Caco-2 (cell line): ENCODE data around the gene AGO3. TPM values are rescaled to one million over a fixed set of nuclear protein-coding genes. Genes with fewer than 3 reads are reported as not detected.

ENCODE experiments used
- BruUV-seq: library from RNA; stranded (reverse); fragments of 400-500 nt; replicated peaks from 2 replicates; lab custom pipeline; 2021; lab: Mats Ljungman, UMichigan
- CTCF ChIA-PET: fragments of 300-600 bp; sonication (Branson Sonifier 250); formaldehyde crosslinking; loops from one replicate; lab custom pipeline; 2022; ENCODE audit warnings: antibody characterized with exemption; lab: Charles Lee
- POLR2A ChIA-PET: fragments of 300-600 bp; sonication (Branson Sonifier 250); formaldehyde crosslinking; loops from one replicate; lab custom pipeline; 2022; ENCODE audit warnings: antibody characterized with exemption; lab: Charles Lee
- DNase-seq, 2 experiments: peaks; one replicate each; pipeline versions ENCODE4 v3.0.0 to v3.0.0-alpha.2; 2020 to 2022
- H3K27me3 ChIP-seq: replicated peaks from 2 replicates; pipeline ENCODE4 v1.6.0; 2011; ENCODE audit warnings: low read length; ENCODE audit not compliant: control insufficient read depth, insufficient read depth
- H3K36me3 ChIP-seq: 2 replicates; pipeline ENCODE4 v1.5.1; 2011; ENCODE audit warnings: low read length; ENCODE audit not compliant: control insufficient read depth, insufficient read depth
- H3K4me1 ChIP-seq: fragments of 250-450 bp; sonication (Bioruptor Pico); 2 replicates; pipeline ENCODE4 v1.5.1; 2020; ENCODE audit warnings: mild to moderate bottlenecking
- H3K4me3 ChIP-seq: 2 replicates; pipeline ENCODE4 v1.5.1; 2011; ENCODE audit warnings: low read depth, mild to moderate bottlenecking, control low read depth, low read length
- H3K9me3 ChIP-seq: fragments of 250-450 bp; sonication (Bioruptor Pico); 2 replicates; pipeline ENCODE4 v1.5.1; 2020; ENCODE audit warnings: mild to moderate bottlenecking, moderate library complexity
- H3K27ac Mint-ChIP-seq: one replicate; pipeline ENCODE4 v1.8.0; 2022; ENCODE audit warnings: mixed read lengths; ENCODE audit not compliant: unreplicated experiment
- H3K27me3 Mint-ChIP-seq: one replicate; pipeline ENCODE4 v1.8.0; 2022; ENCODE audit warnings: mixed read lengths; ENCODE audit not compliant: insufficient read depth, unreplicated experiment
- H3K36me3 Mint-ChIP-seq: one replicate; pipeline ENCODE4 v1.8.0; 2022; ENCODE audit warnings: mild to moderate bottlenecking, mixed read lengths; ENCODE audit not compliant: insufficient read depth, unreplicated experiment
- H3K4me1 Mint-ChIP-seq: one replicate; pipeline ENCODE4 v1.8.0; 2022; ENCODE audit warnings: low read depth, mixed read lengths; ENCODE audit not compliant: unreplicated experiment
- H3K4me3 Mint-ChIP-seq: one replicate; pipeline ENCODE4 v1.8.0; 2022; ENCODE audit warnings: mild to moderate bottlenecking, moderate library complexity, mixed read lengths; ENCODE audit not compliant: unreplicated experiment
- H3K9me3 Mint-ChIP-seq: one replicate; pipeline ENCODE4 v1.8.0; 2022; ENCODE audit warnings: mixed read lengths; ENCODE audit not compliant: unreplicated experiment
- CTCF ChIP-seq, 2 experiments: fragments of 200-600 bp in 1 of 2; IDR thresholded peaks; 1 replicate in 1 of 2; 2 replicates in 1 of 2; pipeline versions ENCODE4 v1.5.1 to v1.8.0; 2011 to 2022; ENCODE audit warnings: antibody characterized with exemption in 1 of 2, control low read depth in 1 of 2, inconsistent platforms in 1 of 2, low read depth in 1 of 2, low read length in 1 of 2, mild to moderate bottlenecking in 1 of 2, moderate library complexity in 1 of 2; ENCODE audit not compliant: insufficient read depth in 1 of 2, severe bottlenecking in 1 of 2, unreplicated experiment in 1 of 2
- intact Hi-C: fragments of 100-400 bp; cut with micrococcal nuclease; formaldehyde crosslinking; loops from one replicate; pipeline ENCODE4 v1.10.0; 2022; ENCODE audit not compliant: unreplicated experiment
- total RNA-seq: library from RNA; stranded (reverse); gene quantifications from 2 replicates; pipeline ENCODE4 v1.2.3, GENCODE V29; 2022

AGO3 gene
- total RNA-seq, 1 experiment from 2014 or later: 18.1 TPM

- Histone ChIP-seq H3K9me3 (no peaks in the 10 kb centered on the region), H3K27me3 (no peaks in the 10 kb centered on the region), H3K4me3 (no peak overlapping the region), H3K4me1 (no peaks in the 10 kb centered on the region), H3K36me3 (no peaks in the 10 kb centered on the region)
- H3K4me3 Mint-ChIP-seq: no peak overlapping the region
- no peak for TF ChIP-seq CTCF (IDR thresholded peaks at IDR 0.05; ENCODE audit: insufficient read depth in 1 of 2, low read depth in 1 of 2, low read length in 1 of 2, severe bottlenecking in 1 of 2, unreplicated experiment in 1 of 2)
- no peaks in the 10 kb centered on the region for H3K9me3 Mint-ChIP-seq
- no TSS peak for BruUV-seq
- no peak for DNase-seq
- intact Hi-C loops: no loop called here
- H3K4me1 Mint-ChIP-seq: no peaks in the 10 kb centered on the region
- H3K27ac Mint-ChIP-seq: no peak overlapping the region
- POLR2A ChIA-PET: no interaction called here
- CTCF ChIA-PET: interaction anchor here (0.6 kb wide), 1 partner anchor 259 kb away, joined by 7 read pairs; no protein-coding TSS in a partner anchor
- H3K27me3 Mint-ChIP-seq: no peaks in the 10 kb centered on the region
- H3K36me3 Mint-ChIP-seq: no peaks in the 10 kb centered on the region
Measured at GRCh38 chr1:36115931-36116330, 185.0 kb downstream of the AGO3 start.

GRCh38 chr1:36116901-36117300 is 186.0 kb downstream of the AGO3 start:
- TF ChIP-seq CTCF (IDR thresholded peaks at IDR 0.05; ENCODE audit: insufficient read depth in 1 of 2, low read depth in 1 of 2, low read length in 1 of 2, severe bottlenecking in 1 of 2, unreplicated experiment in 1 of 2): no peak
- H3K4me1 ChIP-seq: no peaks in the 10 kb centered on the region
- POLR2A ChIA-PET: no interaction called here
- no peak for DNase-seq
- no peaks in the 10 kb centered on the region for H3K27me3 ChIP-seq
- Mint-ChIP-seq H3K4me1 (no peaks in the 10 kb centered on the region), H3K9me3 (no peaks in the 10 kb centered on the region), H3K27me3 (no peaks in the 10 kb centered on the region), H3K27ac (no peak overlapping the region), H3K36me3 (no peaks in the 10 kb centered on the region), H3K4me3 (no peak overlapping the region)
- intact Hi-C loops: no loop called here
- H3K36me3 ChIP-seq: no peaks in the 10 kb centered on the region
- no TSS peak for BruUV-seq
- no peak overlapping the region for H3K4me3 ChIP-seq
- no peaks in the 10 kb centered on the region for H3K9me3 ChIP-seq
- CTCF ChIA-PET: no interaction called here

GRCh38 chr1:36118447-36119204 is 187.7 kb downstream of the AGO3 start:
- intact Hi-C loops: no loop called here
- Histone ChIP-seq H3K36me3 (no peaks in the 10 kb centered on the region), H3K9me3 (no peaks in the 10 kb centered on the region), H3K27me3 (no peaks in the 10 kb centered on the region), H3K4me1 (no peaks in the 10 kb centered on the region), H3K4me3 (no peak overlapping the region)
- H3K9me3 Mint-ChIP-seq: no peaks in the 10 kb centered on the region
- H3K27me3 Mint-ChIP-seq: peaks cover 3% of the 10 kb centered on the region
- no TSS peak for BruUV-seq
- DNase-seq: no peak
- no peak overlapping the region for H3K27ac Mint-ChIP-seq
- ChIA-PET CTCF (no interaction called here), POLR2A (no interaction called here)
- no peaks in the 10 kb centered on the region for H3K36me3 Mint-ChIP-seq
- no peaks in the 10 kb centered on the region for H3K4me1 Mint-ChIP-seq
- H3K4me3 Mint-ChIP-seq: no peak overlapping the region
- TF ChIP-seq CTCF (IDR thresholded peaks at IDR 0.05; ENCODE audit: insufficient read depth in 1 of 2, low read depth in 1 of 2, low read length in 1 of 2, severe bottlenecking in 1 of 2, unreplicated experiment in 1 of 2): no peak
